HL-60/S4 treated with phorbol 12-myristate 13-acetate at 8.2 ng/mL for 4 days and 3 days (cell line): ENCODE results near the gene NCBP1.

Experiments
- in situ Hi-C: fragments of 300-500 bp; cut with MboI; formaldehyde crosslinking; loops from 2 replicates; pipeline ENCODE4 v1.15.0; 2022; ENCODE audit warnings: low sequenced_read_pairs

NCBP1 gene

DNA sequence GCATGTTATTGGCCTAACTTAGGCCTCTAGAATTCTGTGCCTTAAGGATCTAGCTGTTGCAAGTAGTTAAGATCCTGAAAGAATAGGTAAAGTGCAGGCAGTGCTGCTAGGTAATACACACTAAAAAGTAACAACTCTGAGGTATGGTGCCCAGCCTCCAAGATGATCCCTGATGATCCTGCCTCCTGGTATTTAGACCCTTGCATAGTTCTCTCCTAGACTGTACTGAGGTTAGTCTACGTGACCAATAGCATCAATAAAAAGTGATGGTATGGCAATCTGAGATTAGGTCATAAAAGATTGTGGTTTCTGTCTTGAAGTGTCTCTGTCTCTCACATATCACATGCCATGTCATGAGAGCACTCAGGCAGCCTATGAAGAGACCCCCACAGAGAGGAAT is 9.7 kb upstream of the NCBP1 start:
- in situ Hi-C loops = loop anchor here (25.0 kb wide), 1 partner anchor 762 kb away; the partner anchor contains the start of gene ZNF782

- in situ Hi-C loops = no loop called here
Observed at GRCh38 chr9:97625620-97626019, 8.0 kb upstream of the NCBP1 start.

GRCh38 chr9:97627624-97628023 is 6.0 kb upstream of the NCBP1 start:
- in situ Hi-C loops = no loop called here

DNA sequence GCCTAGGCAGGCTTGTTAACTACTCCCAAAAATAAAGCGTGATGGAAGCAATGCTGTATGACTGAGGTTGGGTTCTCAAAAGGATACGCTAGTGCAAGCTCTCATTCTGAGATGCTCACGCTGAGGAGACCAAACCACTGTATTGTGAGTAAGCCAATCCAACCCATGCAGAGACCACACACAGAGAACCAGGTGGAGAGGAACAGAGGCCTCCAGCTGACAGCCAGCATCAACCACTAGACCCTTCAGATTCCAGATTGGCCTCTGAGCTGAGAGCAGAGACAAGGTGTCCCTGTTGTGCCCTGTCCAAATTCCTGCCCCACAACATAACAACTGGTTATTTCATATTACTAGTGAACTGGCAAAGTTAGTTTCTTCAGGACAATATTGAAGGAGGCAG is 5.0 kb upstream of the NCBP1 start:
- in situ Hi-C loops = no loop called here

GRCh38 chr9:97629156-97629555 is 4.5 kb upstream of the NCBP1 start:
- in situ Hi-C loops = no loop called here

GRCh38 chr9:97630591-97630990 is 3.0 kb upstream of the NCBP1 start:
- in situ Hi-C loops = no loop called here

GRCh38 chr9:97632248-97632984 is 1.2 kb upstream of the NCBP1 start:
- in situ Hi-C loops = no loop called here

- in situ Hi-C loops = no loop called here
Observed at GRCh38 chr9:97633859-97634490, 354 bp downstream of the NCBP1 start.

DNA sequence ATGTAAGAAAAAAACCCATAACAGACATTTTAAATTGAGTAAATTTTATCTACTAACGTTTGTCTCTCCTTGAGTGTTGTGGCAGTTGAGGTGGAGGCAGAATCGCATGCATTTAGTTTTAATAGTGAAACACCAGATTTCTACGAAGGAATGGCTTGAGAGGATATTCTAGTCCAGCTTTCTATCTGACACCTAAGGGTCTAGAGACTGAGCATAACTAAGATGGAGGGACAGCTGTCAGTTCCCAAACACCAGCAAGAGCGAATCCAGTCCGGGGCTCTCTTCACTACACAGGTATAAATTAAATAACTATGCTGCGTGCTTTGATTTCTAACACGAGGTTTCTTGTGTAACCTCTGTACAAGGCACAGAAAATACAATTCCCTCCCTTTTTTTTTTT is 1.4 kb downstream of the NCBP1 start:
- in situ Hi-C loops = no loop called here

- in situ Hi-C loops = no loop called here
Observed at GRCh38 chr9:97636903-97637302, 3.3 kb downstream of the NCBP1 start.

DNA sequence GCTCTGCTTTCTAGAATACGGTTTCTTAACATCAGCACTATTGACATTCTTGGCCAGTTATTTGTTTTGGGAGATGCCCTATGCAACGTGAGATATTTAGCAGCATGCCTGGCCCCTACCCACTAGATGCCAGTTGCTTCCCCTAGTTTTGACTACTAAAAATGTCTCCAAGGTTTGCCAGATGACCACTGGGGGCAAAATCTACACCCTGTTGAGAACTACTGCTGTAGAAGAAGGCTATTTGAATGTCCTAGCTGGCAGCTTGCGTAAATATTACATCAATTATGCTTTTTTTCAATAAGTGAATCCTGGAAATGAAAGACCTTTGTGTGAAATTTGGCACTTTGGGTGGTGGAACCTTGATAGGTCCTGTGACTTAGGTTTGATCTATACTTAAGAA is 5.0 kb downstream of the NCBP1 start:
- in situ Hi-C loops = no loop called here

DNA sequence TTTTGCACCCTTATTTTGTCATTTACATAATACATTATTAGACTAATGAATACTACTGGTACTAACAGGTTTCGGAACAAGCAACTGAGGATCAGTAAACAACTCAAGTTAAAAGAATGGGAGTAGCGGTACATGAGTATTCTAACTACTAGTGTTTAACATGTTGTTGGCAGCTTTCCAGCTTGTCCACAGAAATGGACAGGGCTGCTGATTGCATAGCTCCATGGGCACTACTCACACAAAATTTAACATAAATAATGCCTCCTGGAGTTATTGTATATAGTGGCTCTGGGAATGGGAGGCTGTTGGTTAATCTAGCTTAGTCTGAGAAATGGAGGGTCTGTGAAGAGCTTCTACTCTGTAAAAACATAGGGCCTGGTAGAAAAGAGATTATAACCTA is 6.7 kb downstream of the NCBP1 start:
- in situ Hi-C loops = no loop called here

DNA sequence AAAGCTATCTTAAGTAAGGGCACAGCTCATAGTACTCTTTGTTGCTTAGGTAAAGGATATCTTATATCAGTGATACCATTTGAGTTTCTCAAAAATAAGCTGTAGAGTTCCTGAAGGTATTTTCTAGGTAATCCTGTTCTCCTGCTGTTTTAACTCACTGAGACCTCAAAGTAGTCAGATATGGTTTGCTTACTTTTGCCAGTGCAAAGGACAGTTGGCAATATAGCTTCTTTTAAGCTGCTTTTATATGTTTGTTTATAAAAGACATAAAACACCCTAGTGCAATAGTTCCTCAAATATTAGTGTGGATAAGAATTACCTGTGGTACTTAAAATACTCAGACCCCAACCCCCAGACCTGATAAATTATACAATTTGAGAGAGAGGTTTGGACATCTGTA is 12.1 kb downstream of the NCBP1 start:
- in situ Hi-C loops = no loop called here

- in situ Hi-C loops = no loop called here
Observed at GRCh38 chr9:97647996-97648395, 14.4 kb downstream of the NCBP1 start.

- in situ Hi-C loops = no loop called here
Observed at GRCh38 chr9:97651646-97652045, 18.0 kb downstream of the NCBP1 start.

GRCh38 chr9:97658707-97659106 is 25.1 kb downstream of the NCBP1 start:
- in situ Hi-C loops = no loop called here

DNA sequence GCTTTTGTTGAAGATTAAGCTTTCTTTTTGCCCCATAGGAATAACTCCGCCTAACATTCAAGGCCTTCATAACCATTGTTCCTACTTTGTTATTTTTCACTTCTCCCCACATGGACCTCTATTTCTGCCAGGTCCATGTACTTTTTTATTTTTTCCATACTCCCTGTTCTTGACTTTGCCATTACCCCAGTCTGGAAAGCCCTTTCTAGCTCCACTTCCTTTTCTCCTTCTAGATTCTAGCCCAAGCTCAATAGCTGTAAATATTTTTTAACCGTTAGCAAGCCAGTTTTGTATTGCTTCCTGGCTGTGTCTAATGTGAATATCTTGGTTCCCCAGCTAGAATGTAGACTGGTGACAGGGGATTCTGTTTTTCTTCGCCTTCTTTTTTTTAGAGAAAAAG is 26.1 kb downstream of the NCBP1 start:
- in situ Hi-C loops = no loop called here

DNA sequence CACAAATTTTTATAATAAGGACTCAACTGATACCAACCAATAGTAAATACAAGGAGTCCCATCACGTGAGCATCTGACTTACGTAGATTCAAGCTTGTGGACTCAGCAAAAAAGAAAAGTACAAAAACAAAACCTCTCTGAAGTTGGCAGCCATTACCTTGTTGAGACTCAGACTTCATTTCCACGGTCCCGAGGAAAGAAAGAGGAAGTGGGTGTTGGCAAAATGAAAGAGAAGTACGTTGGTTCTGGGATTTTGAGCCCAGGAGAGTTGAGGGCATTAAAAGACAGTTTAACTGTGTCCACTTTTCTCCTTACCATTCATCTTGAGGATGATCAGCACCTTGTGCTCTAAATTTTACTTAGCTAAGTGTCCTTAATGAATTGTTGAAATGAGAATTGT is 26.7 kb downstream of the NCBP1 start:
- in situ Hi-C loops = no loop called here

DNA sequence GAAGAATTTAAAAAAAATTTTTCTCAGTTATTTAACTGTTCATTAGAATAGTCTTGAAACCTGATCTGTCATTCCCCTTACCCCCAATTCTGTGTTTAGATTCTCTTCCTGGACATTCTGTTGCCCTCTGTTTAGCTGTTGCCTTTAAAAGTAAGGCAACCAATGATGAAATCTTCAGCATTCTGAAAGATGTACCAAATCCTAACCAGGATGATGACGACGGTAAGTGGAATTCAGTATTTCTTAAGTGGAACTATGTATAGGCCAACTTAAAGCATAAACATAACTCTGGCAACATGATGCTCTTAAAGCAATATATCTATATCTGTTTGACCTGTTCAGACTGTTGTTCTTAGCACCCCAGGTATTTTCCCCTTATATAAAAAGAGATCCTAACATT is 27.2 kb downstream of the NCBP1 start:
- in situ Hi-C loops = no loop called here

GRCh38 chr9:97665742-97666141 is 32.1 kb downstream of the NCBP1 start:
- in situ Hi-C loops = no loop called here

DNA sequence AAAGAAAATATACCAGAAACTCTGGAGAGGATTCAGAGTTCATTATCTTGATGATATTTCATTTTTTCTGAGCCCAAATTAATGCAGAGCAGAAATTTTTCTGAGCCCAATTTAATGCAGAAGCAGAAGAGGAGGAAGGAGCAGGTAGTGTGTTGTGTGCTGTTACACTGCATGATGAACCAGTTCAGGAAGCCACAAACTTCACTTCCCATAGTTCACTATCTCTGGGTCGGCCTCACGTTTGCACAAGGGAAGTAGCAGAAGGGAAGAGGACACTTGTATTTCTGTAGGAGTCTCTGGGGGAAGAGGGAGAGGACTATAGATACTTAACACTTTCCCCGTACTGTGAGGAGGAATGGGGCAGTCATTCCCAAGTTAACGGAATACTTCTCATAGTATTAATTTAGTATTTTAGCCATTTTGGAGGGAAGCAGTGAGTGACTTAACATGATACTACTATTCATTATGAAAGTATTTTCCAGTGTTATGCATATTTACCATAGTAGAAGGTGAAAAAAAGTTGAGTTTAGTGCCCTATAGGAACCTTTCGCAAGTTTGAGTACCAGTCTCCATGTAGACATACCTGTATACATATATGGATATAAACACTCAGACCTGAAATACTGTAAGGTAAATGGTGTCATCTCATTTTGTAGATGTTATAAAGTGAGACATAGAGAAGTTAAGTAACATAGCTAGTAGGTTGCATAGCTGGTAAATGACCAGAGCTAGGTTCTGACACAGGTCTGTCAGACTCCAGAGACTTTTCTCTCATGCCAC is 33.5 kb downstream of the NCBP1 start:
- in situ Hi-C loops = no loop called here

DNA sequence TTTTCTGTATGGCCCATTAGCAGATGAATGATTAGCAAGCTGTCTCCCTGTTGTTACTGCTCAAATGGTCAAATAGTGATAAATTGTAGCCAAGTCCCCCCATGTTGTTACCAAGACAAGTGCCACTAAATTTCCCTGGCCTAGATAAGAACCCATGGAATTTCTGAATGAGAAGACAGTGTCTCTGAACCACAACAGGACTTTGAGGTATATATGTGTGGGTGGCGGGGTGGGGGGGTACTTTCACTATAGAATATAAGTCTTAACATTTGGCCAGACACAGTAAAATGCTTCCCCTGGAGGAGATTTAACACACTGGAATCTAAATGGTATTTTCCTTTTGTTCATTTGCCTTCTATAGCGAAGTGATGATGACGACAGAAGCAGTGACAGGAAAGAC is 34.9 kb downstream of the NCBP1 start:
- in situ Hi-C loops = no loop called here
